Measurements from ENCODE around the gene ENOSF1.
"Not testable (repeated sequence)": the region's sequence is repeated elsewhere in the genome, so short reads cannot be mapped to it uniquely, and the experiment has no call there.

DNA sequence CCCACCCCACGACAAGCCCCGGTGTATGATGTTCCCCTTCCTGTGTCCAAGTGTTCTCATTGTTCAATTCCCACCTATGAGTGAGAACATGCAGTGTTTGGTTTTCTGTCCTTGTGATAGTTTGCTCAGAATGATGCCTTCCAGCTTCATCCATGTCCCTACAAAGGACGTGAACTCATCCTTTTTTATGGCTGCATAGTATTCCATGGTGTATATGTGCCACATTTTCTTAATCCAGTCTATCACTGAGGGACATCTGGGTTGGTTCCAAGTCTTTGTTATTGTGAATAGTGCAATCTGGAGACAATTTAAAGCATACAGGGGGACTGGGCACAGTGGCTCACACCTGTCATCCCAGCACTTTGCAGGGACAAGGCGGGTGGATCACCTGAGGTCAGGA, 47.4 kb upstream of the ENOSF1 start:
- TF ChIP-seq CTCF, POLR2AphosphoS5 (IDR thresholded peaks at IDR 0.05): not testable (repeated sequence)

Measured in transverse colon (tissue), 4 donors.